Neural crest cell (in vitro differentiated cells): ENCODE measurements around the gene MRE11. TPM values are rescaled to one million over a fixed set of nuclear protein-coding genes. Genes with fewer than 3 reads are reported as not detected.
A peak's percentile ranks its signal among the peaks of the same experiment; 100 is the strongest.
"Not testable (repeated sequence)": the region's sequence is repeated elsewhere in the genome, so short reads cannot be mapped to it uniquely, and the experiment has no call there.

Source experiments
- DNase-seq: peaks from one replicate; pipeline ENCODE4 v3.0.0; 2021; ENCODE audit warnings: low read depth, mixed read lengths, low spot score
- H3K27ac Mint-ChIP-seq: one replicate; pipeline ENCODE4 v1.8.0; 2021; ENCODE audit warnings: mild to moderate bottlenecking, mixed read lengths; ENCODE audit not compliant: unreplicated experiment
- H3K27me3 Mint-ChIP-seq: 2 replicates; pipeline ENCODE4 v1.8.0; 2021; ENCODE audit warnings: low read depth, mild to moderate bottlenecking, mixed read lengths
- H3K36me3 Mint-ChIP-seq: 2 replicates; pipeline ENCODE4 v1.8.0; 2021; ENCODE audit warnings: low read depth, mild to moderate bottlenecking, mixed read lengths
- H3K4me1 Mint-ChIP-seq: 2 replicates; pipeline ENCODE4 v1.8.0; 2021; ENCODE audit warnings: mixed read lengths
- H3K4me3 Mint-ChIP-seq: one replicate; pipeline ENCODE4 v1.8.0; 2021; ENCODE audit warnings: mild to moderate bottlenecking, mixed read lengths
- H3K9me3 Mint-ChIP-seq: 2 replicates; pipeline ENCODE4 v1.8.0; 2021; ENCODE audit warnings: mixed read lengths
- total RNA-seq: library from RNA; stranded (reverse); gene quantifications from 2 replicates; pipeline ENCODE4 v1.2.1, GENCODE V29; 2021
- TF ChIP-seq, protein P1 (sequence below): fragments of 200-600 bp; sonication (generic); conservative IDR thresholded peaks from 2 replicates; pipeline ENCODE4 v1.5.0; 2021; ENCODE audit warnings: antibody characterized with exemption, mild to moderate bottlenecking

Gene MRE11
- total RNA-seq, 1 donor from 2014 or later, result 39.4 TPM

DNA sequence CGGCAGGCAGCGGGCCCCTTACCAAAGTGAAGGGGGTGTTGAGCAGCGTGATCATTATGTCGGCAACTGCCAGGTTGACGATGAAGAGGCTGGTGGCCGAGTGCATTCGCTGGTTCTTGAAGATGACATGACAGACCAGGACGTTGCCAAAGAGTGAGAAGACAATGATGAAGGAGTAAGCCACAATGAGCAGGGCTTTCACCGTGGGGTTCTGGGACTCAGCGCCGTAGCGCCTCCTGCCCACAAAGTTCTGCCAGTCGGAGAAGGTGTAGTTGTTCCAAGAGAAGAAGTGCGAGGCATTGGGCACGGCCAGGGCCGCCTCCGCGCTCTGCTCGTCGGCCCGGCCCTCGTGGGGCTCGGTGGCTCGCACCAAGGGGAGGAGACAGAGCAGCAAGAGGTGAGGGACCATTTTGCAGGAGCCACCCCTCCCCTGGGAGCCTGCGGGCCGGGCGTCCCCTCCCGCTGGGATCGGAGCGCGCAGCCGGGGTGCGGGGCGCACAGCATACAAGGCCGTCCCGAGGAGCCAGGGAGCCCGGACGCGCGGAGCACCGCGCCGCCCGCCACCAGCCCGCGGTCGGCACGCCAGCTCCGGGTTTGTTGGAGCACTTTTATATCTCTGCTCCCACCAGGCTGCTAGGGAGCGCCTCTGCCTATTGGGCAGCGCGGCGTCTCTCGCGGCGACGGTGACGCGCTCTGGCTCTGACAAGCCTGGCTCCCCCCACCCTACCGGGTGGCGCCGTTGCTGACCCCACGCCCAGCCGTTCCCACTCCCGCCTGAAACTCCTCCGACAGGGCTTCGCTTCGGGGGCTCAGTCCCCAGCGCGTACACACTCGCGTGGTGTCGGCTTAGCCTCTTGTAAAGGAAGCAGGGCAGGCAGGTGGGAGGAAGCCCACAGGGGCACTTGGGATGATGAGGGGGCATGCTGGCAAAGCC lies 92.5 kb downstream of the MRE11 start, which contains the start of gene GPR83:
Gene GPR83 (minus strand): TSS at position 581 of the 934 bp plus-strand sequence. CDS start 172 bp downstream, at position 409.
- Mint-ChIP-seq H3K27me3 (peaks cover 56% of the 10 kb centered on the region), H3K9me3 (no peaks in the 10 kb centered on the region), H3K36me3 (peaks cover 2% of the 10 kb centered on the region), H3K27ac (no peak within 1 kb of the TSS), H3K4me3 (peak within 1 kb of the TSS; percentile 80), H3K4me1 (peaks cover 20% of the 10 kb centered on the region)
- peak; percentile 37 for DNase-seq
- TF ChIP-seq, protein P1, sequence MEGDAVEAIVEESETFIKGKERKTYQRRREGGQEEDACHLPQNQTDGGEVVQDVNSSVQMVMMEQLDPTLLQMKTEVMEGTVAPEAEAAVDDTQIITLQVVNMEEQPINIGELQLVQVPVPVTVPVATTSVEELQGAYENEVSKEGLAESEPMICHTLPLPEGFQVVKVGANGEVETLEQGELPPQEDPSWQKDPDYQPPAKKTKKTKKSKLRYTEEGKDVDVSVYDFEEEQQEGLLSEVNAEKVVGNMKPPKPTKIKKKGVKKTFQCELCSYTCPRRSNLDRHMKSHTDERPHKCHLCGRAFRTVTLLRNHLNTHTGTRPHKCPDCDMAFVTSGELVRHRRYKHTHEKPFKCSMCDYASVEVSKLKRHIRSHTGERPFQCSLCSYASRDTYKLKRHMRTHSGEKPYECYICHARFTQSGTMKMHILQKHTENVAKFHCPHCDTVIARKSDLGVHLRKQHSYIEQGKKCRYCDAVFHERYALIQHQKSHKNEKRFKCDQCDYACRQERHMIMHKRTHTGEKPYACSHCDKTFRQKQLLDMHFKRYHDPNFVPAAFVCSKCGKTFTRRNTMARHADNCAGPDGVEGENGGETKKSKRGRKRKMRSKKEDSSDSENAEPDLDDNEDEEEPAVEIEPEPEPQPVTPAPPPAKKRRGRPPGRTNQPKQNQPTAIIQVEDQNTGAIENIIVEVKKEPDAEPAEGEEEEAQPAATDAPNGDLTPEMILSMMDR, result no peak

DNA sequence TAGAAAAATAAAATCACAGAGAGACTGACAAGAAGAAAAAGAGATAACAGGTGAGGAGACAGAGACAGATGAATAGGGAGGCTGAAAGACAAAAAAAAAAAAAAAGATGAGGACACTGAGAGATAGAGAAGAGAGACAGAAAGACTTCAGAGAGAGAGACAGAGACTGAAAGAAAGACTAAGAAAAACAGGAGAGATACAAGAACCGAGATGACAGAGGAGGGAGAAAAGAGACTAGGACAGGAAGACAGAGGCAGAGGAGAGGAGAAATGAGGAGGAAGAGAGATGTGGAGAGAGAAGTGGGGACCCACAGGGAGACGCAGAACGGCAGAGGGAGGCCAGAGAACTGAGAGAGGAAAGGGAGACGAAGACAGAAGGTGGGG lies 93.2 kb downstream of the MRE11 start:
- no peak overlapping the region for H3K27ac Mint-ChIP-seq
- H3K9me3 Mint-ChIP-seq, result no peaks in the 10 kb centered on the region
- H3K4me3 Mint-ChIP-seq, result peak overlapping the region; percentile 80
- DNase-seq, result no peak
- H3K4me1 Mint-ChIP-seq, result peaks cover 20% of the 10 kb centered on the region
- H3K36me3 Mint-ChIP-seq, result peaks cover 2% of the 10 kb centered on the region
- TF ChIP-seq, protein P1, result no peak
- H3K27me3 Mint-ChIP-seq, result peaks cover 56% of the 10 kb centered on the region

DNA sequence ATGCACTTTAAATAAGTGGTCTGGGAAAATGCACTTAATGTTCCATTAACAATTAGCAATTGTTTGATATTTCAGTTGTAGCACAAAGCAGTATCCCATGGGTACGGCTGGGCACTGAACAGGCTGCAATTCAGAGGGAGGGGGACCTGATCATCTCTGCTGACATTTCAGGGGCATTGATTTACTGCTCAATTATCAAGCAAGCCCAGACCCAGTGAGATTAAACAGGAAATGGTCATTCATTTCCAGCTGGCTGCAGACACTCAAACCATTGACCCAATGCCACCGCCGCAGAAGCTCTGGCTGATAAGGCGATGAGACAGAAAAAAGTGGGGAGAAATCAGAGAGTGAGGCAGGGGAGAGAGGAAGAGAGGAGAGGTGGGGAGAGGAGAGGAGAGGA lies 93.6 kb downstream of the MRE11 start:
- no peak for DNase-seq
- H3K4me3 Mint-ChIP-seq, result peak overlapping the region; percentile 80
- peaks cover 59% of the 10 kb centered on the region for H3K27me3 Mint-ChIP-seq
- no peak overlapping the region for H3K27ac Mint-ChIP-seq
- H3K36me3 Mint-ChIP-seq, result peaks cover 2% of the 10 kb centered on the region
- peaks cover 20% of the 10 kb centered on the region for H3K4me1 Mint-ChIP-seq
- TF ChIP-seq, protein P1, result no peak
- no peaks in the 10 kb centered on the region for H3K9me3 Mint-ChIP-seq

DNA sequence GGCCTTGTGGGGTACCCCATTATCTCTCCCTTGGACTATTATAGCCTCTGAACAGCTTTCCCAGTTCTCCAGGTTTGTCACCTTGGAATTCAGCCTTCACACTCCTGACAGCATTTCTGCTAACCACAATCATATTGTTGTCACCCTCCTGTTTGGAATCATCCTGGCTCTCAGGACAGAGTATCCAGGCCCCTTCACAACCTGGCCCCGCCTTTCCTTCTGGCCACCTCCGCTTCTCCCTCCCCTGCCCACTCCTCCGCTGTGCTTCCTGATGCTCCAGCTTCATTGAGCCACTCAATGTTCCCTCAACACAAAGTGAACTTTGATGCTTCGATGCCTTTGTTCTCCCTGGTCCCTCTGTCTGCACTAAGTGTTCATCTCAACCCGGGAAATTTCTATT lies 95.5 kb downstream of the MRE11 start:
- Mint-ChIP-seq H3K27me3 (peaks cover 63% of the 10 kb centered on the region), H3K4me3 (no peak overlapping the region), H3K4me1 (peaks cover 20% of the 10 kb centered on the region), H3K27ac (no peak overlapping the region), H3K36me3 (peaks cover 2% of the 10 kb centered on the region), H3K9me3 (no peaks in the 10 kb centered on the region)
- TF ChIP-seq, protein P1, result no peak
- DNase-seq, result no peak

DNA sequence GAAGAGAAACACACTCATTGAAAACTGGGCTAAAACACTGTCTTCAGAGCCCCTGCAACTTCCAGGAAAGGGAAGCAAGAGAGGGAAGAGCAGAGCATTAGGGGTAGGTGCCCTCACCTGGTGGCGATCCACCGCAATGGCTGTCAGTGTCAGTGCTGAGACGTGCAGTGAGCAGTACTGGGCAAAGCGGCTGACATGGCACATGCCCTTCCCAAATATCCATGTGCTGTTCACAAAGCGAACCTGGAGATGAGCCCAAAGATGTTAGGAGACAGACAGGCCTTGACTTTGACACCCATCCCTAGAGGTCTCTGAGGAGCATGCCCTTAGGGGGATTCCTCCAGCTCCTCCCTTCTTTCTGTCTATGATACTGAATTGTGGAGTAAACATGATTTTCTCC lies 97.4 kb downstream of the MRE11 start:
- H3K27ac Mint-ChIP-seq, result no peak overlapping the region
- H3K9me3 Mint-ChIP-seq, result peaks cover 2% of the 10 kb centered on the region
- TF ChIP-seq, protein P1, result no peak

DNA sequence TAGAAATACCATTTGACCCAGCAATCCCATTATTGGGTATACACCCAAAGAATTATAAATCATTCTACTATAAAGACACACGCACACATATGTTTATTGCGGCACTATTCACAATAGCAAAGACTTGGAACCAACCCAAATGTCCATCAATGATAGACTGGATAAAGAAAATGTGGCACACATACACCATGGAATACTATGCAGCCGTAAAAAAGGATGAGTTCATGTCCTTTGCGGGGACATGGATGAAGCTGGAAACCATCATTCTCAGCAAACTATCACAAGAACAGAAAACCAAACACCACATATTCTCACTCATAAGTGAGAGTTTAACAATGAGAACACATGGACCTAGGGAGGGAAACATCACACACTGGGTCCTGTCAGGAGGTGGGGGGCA lies 101.7 kb downstream of the MRE11 start:
- H3K27ac Mint-ChIP-seq, H3K9me3 Mint-ChIP-seq, H3K36me3 Mint-ChIP-seq, DNase-seq, H3K4me3 Mint-ChIP-seq, H3K4me1 Mint-ChIP-seq: not testable (repeated sequence)
- H3K27me3 Mint-ChIP-seq, result peaks cover 36% of the 10 kb centered on the region

More for the DNA sequence above, 97.4 kb downstream of the MRE11 start:
- no peak for DNase-seq
- no peaks in the 10 kb centered on the region for H3K36me3 Mint-ChIP-seq
- H3K4me3 Mint-ChIP-seq, result no peak overlapping the region
- peaks cover 54% of the 10 kb centered on the region for H3K27me3 Mint-ChIP-seq
- H3K4me1 Mint-ChIP-seq, result peaks cover 20% of the 10 kb centered on the region
